HepG2 (cell line): ENCODE measurements around the gene PIGV. TPM values are rescaled to one million over a fixed set of nuclear protein-coding genes. Genes with fewer than 3 reads are reported as not detected.

Source experiments
- ELF1 ChIP-seq: sonication (generic); formaldehyde crosslinking; IDR thresholded peaks from 2 replicates; pipeline ENCODE4 v1.4.0; 2020; ENCODE audit warnings: missing genetic modification reagents
- ELF3 ChIP-seq: IDR thresholded peaks from 2 replicates; pipeline ENCODE4 v1.6.1; 2016; ENCODE audit warnings: missing genetic modification reagents, missing compliant biosample characterization
- MBNL3 ChIP-seq: fragments of 250-450 bp; sonication (Bioruptor Pico); conservative IDR thresholded peaks from 2 replicates; pipeline ENCODE4 v1.8.0; 2022; ENCODE audit warnings: mild to moderate bottlenecking, inconsistent platforms
- MED13 ChIP-seq: sonication (generic); formaldehyde crosslinking; IDR thresholded peaks from 2 replicates; pipeline ENCODE4 v1.5.0; 2020; ENCODE audit warnings: missing genetic modification reagents
- NFRKB ChIP-seq: fragments of 450-650 bp; IDR thresholded peaks from 2 replicates; pipeline ENCODE4 v1.6.1; 2017
- PAF1 ChIP-seq: IDR thresholded peaks from 2 replicates; pipeline ENCODE4 v1.6.1; 2016; ENCODE audit warnings: missing genetic modification reagents, missing compliant biosample characterization
- PHF8 ChIP-seq: sonication (generic); formaldehyde crosslinking; IDR thresholded peaks from 2 replicates; pipeline ENCODE4 v1.5.0; 2020; ENCODE audit warnings: missing genetic modification reagents
- SMARCE1 ChIP-seq: fragments of 450-650 bp; IDR thresholded peaks from 2 replicates; pipeline ENCODE4 v1.6.1; 2017; ENCODE audit warnings: borderline replicate concordance
- TCF7 ChIP-seq: sonication (generic); IDR thresholded peaks from 2 replicates; pipeline ENCODE4 v1.6.1; 2016; ENCODE audit warnings: antibody characterized with exemption, low read depth
- TGIF2 ChIP-seq: IDR thresholded peaks from 2 replicates; pipeline ENCODE4 v1.6.1; 2016; ENCODE audit warnings: control low read depth, missing compliant biosample characterization
- ZEB1 ChIP-seq: IDR thresholded peaks from 2 replicates; pipeline ENCODE4 v1.6.1; 2012; ENCODE audit warnings: mild to moderate bottlenecking, low read depth, inconsistent platforms; ENCODE audit not compliant: insufficient replicate concordance
- ZFP62 ChIP-seq: sonication (generic); formaldehyde crosslinking; IDR thresholded peaks from 2 replicates; pipeline ENCODE4 v1.4.0; 2020; ENCODE audit warnings: missing genetic modification reagents
- ZMYM3 ChIP-seq: sonication (generic); formaldehyde crosslinking; IDR thresholded peaks from 2 replicates; pipeline ENCODE4 v1.5.1; 2020; ENCODE audit warnings: mild to moderate bottlenecking, missing genetic modification reagents
- ZNF350 ChIP-seq: sonication (generic); formaldehyde crosslinking; IDR thresholded peaks from 2 replicates; pipeline ENCODE4 v1.4.0; 2020; ENCODE audit warnings: mild to moderate bottlenecking, low read depth, missing genetic modification reagents, borderline replicate concordance
- ZNF670 ChIP-seq: sonication (generic); formaldehyde crosslinking; IDR thresholded peaks from 2 replicates; pipeline ENCODE4 v1.8.0; 2022; ENCODE audit warnings: mild to moderate bottlenecking, missing genetic modification reagents, borderline replicate concordance
- ZNF720 ChIP-seq: sonication (generic); formaldehyde crosslinking; IDR thresholded peaks from 2 replicates; pipeline ENCODE4 v1.4.0; 2020; ENCODE audit warnings: missing genetic modification reagents
- polyA plus RNA-seq, 8 experiments: library from polyadenylated mRNA; depleted of rRNA in 3 of 8; stranded (reverse) in 7 of 8; unstranded in 1 of 8; fragments of >200 nt; fragmentation: Illumina TruSeq in 4 of 8; extraction: Trizol in 4 of 8; gene quantifications; 2 replicates each; pipeline versions ENCODE4 v1.2.1 to v1.2.3, GENCODE V29; 2011 to 2016; ENCODE audit warnings: low read depth in 4 of 8, missing spikeins in 1 of 8, mixed read lengths in 1 of 8; ENCODE audit not compliant: insufficient read depth in 1 of 8
- total RNA-seq, 5 experiments: library from RNA; depleted of rRNA; stranded (reverse); fragments of >200 nt; fragmentation: Illumina TruSeq; extraction: Trizol; gene quantifications; 2 replicates each; pipeline ENCODE4 v1.2.3, GENCODE V29; 2016; ENCODE audit warnings: low read depth in 1 of 5
- TF ChIP-seq, protein P1 (sequence below): sonication (generic); formaldehyde crosslinking; IDR thresholded peaks from 2 replicates; pipeline ENCODE4 v1.4.0; 2020; ENCODE audit warnings: missing genetic modification reagents, borderline replicate concordance
- TF ChIP-seq, protein P2 (sequence below): sonication (generic); formaldehyde crosslinking; IDR thresholded peaks from 2 replicates; pipeline ENCODE4 v1.4.0; 2020; ENCODE audit warnings: mild to moderate bottlenecking, missing genetic modification reagents
- TF ChIP-seq, protein P3 (sequence below): IDR thresholded peaks from 2 replicates; pipeline ENCODE4 v1.6.1; 2016; ENCODE audit warnings: low read depth, missing genetic modification reagents, missing compliant biosample characterization
- TF ChIP-seq, protein P4 (sequence below): sonication (generic); formaldehyde crosslinking; IDR thresholded peaks from 2 replicates; pipeline ENCODE4 v1.4.0; 2020; ENCODE audit warnings: missing genetic modification reagents

The PIGV gene
- total and polyA plus RNA-seq, 2 of the 13 experiments (the other 11 are each of a cell fraction or from before 2014, with no cell fraction given): 13.5 to 22.7 TPM

DNA sequence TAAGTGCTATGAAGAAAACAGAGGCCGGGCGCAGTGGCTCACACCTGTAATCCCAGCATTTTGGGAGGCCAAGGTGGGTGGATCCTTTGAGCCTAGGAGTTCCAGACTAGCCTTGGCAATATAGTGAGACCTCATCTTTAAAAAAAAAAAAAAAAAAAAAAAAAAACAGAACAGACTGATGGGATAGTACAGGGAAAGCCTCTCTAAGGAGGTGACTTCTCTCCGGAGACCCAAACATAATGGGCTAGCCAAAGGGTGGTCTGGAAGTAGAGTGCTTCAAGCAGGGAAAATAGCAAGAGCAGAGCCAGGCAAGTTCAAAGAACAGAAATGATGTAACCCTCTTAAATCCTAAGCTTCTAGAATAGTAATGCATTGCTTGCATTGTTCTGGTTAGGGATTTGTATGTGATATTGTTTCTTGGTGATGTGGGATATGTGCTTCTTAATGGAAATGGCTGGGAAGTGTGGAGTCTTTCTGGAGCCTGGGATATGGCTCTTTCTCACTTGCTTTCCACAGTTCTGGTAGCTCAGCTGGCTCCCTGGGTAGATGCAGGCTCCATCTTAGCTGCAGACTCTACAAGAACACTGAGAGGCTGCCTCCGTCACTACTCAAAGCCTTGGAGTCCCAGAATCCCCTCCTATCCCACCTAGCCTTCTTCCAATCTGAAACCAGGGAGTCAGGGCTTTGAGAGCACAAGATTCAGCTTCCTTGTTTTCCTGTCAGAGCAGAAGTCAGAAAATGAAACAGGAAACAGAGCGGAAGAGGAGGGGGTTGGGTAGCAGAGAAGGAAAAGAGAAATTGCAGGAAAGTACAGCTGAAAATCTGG, 1.9 kb upstream of the PIGV start (continued):
- no peak for TF ChIP-seq ZNF670 (CRISPR knock-in tag)
- TF ChIP-seq, protein P1, sequence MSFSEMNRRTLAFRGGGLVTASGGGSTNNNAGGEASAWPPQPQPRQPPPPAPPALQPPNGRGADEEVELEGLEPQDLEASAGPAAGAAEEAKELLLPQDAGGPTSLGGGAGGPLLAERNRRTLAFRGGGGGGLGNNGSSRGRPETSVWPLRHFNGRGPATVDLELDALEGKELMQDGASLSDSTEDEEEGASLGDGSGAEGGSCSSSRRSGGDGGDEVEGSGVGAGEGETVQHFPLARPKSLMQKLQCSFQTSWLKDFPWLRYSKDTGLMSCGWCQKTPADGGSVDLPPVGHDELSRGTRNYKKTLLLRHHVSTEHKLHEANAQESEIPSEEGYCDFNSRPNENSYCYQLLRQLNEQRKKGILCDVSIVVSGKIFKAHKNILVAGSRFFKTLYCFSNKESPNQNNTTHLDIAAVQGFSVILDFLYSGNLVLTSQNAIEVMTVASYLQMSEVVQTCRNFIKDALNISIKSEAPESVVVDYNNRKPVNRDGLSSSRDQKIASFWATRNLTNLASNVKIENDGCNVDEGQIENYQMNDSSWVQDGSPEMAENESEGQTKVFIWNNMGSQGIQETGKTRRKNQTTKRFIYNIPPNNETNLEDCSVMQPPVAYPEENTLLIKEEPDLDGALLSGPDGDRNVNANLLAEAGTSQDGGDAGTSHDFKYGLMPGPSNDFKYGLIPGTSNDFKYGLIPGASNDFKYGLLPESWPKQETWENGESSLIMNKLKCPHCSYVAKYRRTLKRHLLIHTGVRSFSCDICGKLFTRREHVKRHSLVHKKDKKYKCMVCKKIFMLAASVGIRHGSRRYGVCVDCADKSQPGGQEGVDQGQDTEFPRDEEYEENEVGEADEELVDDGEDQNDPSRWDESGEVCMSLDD (CRISPR knock-in tag): no peak
- no peak for TF ChIP-seq MBNL3 (CRISPR knock-in tag)
- TF ChIP-seq MED13 (CRISPR knock-in tag): no peak
- no peak for TF ChIP-seq ZEB1
- TF ChIP-seq, protein P2, sequence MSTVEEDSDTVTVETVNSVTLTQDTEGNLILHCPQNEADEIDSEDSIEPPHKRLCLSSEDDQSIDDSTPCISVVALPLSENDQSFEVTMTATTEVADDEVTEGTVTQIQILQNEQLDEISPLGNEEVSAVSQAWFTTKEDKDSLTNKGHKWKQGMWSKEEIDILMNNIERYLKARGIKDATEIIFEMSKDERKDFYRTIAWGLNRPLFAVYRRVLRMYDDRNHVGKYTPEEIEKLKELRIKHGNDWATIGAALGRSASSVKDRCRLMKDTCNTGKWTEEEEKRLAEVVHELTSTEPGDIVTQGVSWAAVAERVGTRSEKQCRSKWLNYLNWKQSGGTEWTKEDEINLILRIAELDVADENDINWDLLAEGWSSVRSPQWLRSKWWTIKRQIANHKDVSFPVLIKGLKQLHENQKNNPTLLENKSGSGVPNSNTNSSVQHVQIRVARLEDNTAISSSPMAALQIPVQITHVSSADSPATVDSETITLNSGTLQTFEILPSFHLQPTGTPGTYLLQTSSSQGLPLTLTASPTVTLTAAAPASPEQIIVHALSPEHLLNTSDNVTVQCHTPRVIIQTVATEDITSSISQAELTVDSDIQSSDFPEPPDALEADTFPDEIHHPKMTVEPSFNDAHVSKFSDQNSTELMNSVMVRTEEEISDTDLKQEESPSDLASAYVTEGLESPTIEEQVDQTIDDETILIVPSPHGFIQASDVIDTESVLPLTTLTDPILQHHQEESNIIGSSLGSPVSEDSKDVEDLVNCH (CRISPR knock-in tag): no peak
- no peak for TF ChIP-seq SMARCE1
- no peak for TF ChIP-seq PHF8 (CRISPR knock-in tag)
- TF ChIP-seq NFRKB: no peak
- no peak for TF ChIP-seq ZNF720 (CRISPR knock-in tag)
- TF ChIP-seq TCF7: no peak
- TF ChIP-seq PAF1: no peak
- TF ChIP-seq, protein P3, sequence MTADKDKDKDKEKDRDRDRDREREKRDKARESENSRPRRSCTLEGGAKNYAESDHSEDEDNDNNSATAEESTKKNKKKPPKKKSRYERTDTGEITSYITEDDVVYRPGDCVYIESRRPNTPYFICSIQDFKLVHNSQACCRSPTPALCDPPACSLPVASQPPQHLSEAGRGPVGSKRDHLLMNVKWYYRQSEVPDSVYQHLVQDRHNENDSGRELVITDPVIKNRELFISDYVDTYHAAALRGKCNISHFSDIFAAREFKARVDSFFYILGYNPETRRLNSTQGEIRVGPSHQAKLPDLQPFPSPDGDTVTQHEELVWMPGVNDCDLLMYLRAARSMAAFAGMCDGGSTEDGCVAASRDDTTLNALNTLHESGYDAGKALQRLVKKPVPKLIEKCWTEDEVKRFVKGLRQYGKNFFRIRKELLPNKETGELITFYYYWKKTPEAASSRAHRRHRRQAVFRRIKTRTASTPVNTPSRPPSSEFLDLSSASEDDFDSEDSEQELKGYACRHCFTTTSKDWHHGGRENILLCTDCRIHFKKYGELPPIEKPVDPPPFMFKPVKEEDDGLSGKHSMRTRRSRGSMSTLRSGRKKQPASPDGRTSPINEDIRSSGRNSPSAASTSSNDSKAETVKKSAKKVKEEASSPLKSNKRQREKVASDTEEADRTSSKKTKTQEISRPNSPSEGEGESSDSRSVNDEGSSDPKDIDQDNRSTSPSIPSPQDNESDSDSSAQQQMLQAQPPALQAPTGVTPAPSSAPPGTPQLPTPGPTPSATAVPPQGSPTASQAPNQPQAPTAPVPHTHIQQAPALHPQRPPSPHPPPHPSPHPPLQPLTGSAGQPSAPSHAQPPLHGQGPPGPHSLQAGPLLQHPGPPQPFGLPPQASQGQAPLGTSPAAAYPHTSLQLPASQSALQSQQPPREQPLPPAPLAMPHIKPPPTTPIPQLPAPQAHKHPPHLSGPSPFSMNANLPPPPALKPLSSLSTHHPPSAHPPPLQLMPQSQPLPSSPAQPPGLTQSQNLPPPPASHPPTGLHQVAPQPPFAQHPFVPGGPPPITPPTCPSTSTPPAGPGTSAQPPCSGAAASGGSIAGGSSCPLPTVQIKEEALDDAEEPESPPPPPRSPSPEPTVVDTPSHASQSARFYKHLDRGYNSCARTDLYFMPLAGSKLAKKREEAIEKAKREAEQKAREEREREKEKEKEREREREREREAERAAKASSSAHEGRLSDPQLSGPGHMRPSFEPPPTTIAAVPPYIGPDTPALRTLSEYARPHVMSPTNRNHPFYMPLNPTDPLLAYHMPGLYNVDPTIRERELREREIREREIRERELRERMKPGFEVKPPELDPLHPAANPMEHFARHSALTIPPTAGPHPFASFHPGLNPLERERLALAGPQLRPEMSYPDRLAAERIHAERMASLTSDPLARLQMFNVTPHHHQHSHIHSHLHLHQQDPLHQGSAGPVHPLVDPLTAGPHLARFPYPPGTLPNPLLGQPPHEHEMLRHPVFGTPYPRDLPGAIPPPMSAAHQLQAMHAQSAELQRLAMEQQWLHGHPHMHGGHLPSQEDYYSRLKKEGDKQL: no peak
- no peak for TF ChIP-seq ZNF350
- TF ChIP-seq, protein P4, sequence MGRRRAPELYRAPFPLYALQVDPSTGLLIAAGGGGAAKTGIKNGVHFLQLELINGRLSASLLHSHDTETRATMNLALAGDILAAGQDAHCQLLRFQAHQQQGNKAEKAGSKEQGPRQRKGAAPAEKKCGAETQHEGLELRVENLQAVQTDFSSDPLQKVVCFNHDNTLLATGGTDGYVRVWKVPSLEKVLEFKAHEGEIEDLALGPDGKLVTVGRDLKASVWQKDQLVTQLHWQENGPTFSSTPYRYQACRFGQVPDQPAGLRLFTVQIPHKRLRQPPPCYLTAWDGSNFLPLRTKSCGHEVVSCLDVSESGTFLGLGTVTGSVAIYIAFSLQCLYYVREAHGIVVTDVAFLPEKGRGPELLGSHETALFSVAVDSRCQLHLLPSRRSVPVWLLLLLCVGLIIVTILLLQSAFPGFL (CRISPR knock-in tag): no peak
- peak; percentile 62 for TF ChIP-seq ELF3 (CRISPR knock-in tag)
- TF ChIP-seq ELF1 (CRISPR knock-in tag): peak; percentile 63
- no peak for TF ChIP-seq TGIF2 (CRISPR knock-in tag)
- TF ChIP-seq ZFP62 (CRISPR knock-in tag): no peak
- TF ChIP-seq ZMYM3 (CRISPR knock-in tag): no peak
